Fibroblast of peridontal ligament (primary cell): ENCODE results near the gene RNGTT.

ENCODE experiments used
- DNase-seq: peaks from one replicate; pipeline ENCODE4 v3.0.0-alpha.2; 2010; ENCODE audit errors: extremely low read depth

The RNGTT gene

DNA sequence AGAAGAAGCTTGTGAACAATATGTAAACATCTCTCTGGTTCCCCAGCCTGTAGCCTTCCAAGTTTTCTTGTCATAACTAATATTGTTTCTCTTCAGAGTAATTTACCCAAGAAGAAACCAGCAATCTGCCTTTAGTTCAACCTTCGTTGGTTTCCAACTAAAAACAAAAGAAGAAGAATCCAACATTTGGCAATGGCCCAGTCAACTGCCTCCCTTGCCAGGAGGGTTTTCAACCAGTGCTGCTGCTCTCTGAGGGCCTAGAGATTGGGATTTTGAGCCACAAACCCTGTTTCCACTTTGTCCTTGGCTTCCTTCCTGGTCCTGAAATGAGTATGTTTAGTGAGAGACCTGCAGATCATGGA, 401.5 kb downstream of the RNGTT start:
- DNase-seq, result peak; percentile 6

DNA sequence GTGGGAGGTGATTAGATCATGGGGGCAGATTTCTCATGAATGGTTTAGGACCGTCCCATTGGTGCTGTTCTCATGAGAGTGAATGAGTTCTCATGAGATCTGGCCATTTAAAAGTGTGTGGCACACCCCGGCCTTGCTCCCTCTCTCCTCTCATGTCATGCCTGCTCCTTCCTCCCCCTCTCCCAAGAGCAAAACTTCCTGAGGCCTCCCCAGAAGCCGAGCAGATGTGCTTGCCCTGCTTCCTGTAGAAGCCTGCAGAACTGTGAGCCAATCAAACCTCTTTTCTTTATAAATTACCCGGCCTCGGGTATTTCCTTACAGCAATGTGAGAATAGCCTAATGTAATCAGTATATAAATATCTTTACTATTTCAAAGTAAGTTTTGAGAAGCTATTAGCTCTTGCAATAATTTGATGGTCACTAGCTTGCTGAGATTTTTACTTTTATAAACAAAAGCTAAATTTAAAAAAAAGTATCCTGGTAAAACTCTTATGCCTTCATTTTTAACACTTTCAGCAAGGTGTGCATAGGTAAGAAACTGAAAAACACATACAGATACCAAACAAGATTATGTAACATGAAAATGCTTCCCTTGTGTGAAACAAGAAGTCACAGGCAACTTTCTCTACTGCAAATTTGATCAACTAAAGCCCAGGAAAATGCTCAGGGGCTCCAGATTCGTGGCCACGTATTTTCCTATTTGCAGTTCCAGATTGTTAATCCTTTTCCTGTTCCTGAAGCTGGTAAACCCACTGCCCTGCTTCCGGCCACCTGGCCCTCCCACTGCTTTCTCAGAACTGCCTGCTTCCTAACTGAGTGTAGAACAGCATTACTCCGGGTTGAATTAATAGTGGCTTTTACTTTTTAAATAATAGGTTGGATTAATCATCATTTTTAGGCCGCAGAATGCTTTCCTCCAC, 402.1 kb downstream of the RNGTT start:
- no peak for DNase-seq
